Testis (tissue), 3 donors: ENCODE results near the gene LEP. TPM values are rescaled to one million over a fixed set of nuclear protein-coding genes. Genes with fewer than 3 reads are reported as not detected.
"Not testable (repeated sequence)": the region's sequence is repeated elsewhere in the genome, so short reads cannot be mapped to it uniquely, and the experiment has no call there.

Source experiments
- DNase-seq: peaks from one replicate; pipeline ENCODE4 v3.0.0-alpha.2; 2019
- H3K27ac ChIP-seq, 2 donors: fragments of 200-600 bp; sonication (generic); one replicate each; pipeline ENCODE4 v1.5.1; 2019
- H3K27me3 ChIP-seq: fragments of 200-600 bp; sonication (generic); one replicate; pipeline ENCODE4 v1.5.1; 2019
- H3K36me3 ChIP-seq: fragments of 200-600 bp; sonication (generic); one replicate; pipeline ENCODE4 v1.5.1; 2017; ENCODE audit warnings: low read depth; ENCODE audit errors: missing control alignments
- H3K4me1 ChIP-seq: fragments of 200-600 bp; sonication (generic); one replicate; pipeline ENCODE4 v1.5.1; 2019
- H3K4me3 ChIP-seq, 2 donors: fragments of 200-600 bp; sonication (generic); one replicate each; pipeline ENCODE4 v1.5.1; 2017 to 2019
- H3K9me3 ChIP-seq: fragments of 200-600 bp; sonication (generic); one replicate; pipeline ENCODE4 v1.5.1; 2017
- POLR2A ChIP-seq: fragments of 450-650 bp; IDR thresholded peaks from one replicate; pipeline ENCODE4 v1.6.1; 2017; ENCODE audit warnings: antibody characterized with exemption, mild to moderate bottlenecking, moderate library complexity
- WGBS, 2 donors: methylation state at CpG; one replicate each; pipeline ENCODE4 v1.1.5; 2018; 5-methylcytosine and 5-hydroxymethylcytosine counted together
- intact Hi-C: fragments of 100-400 bp; cut with DNase I; formaldehyde crosslinking; loops from one replicate; pipeline ENCODE4 v1.15.1; 2023; ENCODE audit warnings: low total_unique reads
- polyA plus RNA-seq: library from polyadenylated mRNA; stranded (reverse); fragments of 350-450 nt; fragmentation: Illumina TruSeq; extraction: RNeasy Lipid Tissue Mini Kit (QIAGEN cat#74804); gene quantifications from one replicate; pipeline ENCODE4 v1.2.3, GENCODE V29; 2014; ENCODE audit warnings: low read depth, low replicate concordance; ENCODE audit not compliant: insufficient read depth
- total RNA-seq, 2 donors: library from RNA; depleted of rRNA; stranded (reverse); fragments of >200 nt; gene quantifications; one replicate each; pipeline ENCODE4 v1.2.3, GENCODE V29; 2016
- TF ChIP-seq, protein P1 (sequence below), 3 experiments: fragments of 450-650 bp in 2 of 3; fragments of 200-600 bp in 1 of 3; sonication (generic) in 1 of 3; IDR thresholded peaks; one replicate each; pipeline ENCODE4 v1.5.1; 2016 to 2019; ENCODE audit warnings: antibody characterized with exemption in 3 of 3, mild to moderate bottlenecking in 2 of 3, moderate library complexity in 1 of 3

LEP gene
- total and polyA plus RNA-seq, 3 donors from 2014 or later = 0.31 to 0.55 (median 0.46) TPM

DNA sequence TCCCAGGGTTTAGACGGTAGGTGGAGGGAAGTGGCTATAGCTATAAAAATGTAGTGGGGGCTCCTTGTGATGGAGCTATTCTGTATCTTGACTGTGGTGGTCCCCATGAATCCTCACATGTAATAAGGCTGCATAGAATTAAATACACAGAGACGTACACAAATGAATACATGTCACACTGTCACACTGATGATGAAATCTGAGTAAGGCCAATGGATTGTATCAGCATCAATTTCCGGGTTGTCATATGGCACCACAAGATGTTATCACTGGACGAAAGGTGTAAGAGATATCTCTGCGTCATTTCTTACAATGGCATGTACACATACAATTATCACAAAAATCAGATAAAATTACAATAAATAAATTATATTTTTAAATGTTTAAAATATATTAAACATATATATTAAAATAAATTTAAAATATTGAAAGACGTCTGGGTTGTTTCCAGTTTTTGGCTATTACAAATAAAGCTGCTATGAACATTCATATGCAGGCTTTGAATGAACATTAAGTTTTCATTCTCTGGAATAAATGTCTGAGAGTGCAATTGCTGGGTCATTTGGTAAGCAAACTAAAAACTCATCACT lies 38.1 kb downstream of the LEP start:
- Histone ChIP-seq H3K4me3 (no peak overlapping the region), H3K27me3 (no peaks in the 10 kb centered on the region), H3K27ac (no peak overlapping the region), H3K9me3 (no peaks in the 10 kb centered on the region), H3K4me1 (no peaks in the 10 kb centered on the region), H3K36me3 (no peaks in the 10 kb centered on the region)
- DNase-seq = no peak
- 82 to 87% methylated on average over 6 of the region's 6 CpGs for WGBS, 2 donors
- no peak for TF ChIP-seq POLR2A
- TF ChIP-seq, protein P1, sequence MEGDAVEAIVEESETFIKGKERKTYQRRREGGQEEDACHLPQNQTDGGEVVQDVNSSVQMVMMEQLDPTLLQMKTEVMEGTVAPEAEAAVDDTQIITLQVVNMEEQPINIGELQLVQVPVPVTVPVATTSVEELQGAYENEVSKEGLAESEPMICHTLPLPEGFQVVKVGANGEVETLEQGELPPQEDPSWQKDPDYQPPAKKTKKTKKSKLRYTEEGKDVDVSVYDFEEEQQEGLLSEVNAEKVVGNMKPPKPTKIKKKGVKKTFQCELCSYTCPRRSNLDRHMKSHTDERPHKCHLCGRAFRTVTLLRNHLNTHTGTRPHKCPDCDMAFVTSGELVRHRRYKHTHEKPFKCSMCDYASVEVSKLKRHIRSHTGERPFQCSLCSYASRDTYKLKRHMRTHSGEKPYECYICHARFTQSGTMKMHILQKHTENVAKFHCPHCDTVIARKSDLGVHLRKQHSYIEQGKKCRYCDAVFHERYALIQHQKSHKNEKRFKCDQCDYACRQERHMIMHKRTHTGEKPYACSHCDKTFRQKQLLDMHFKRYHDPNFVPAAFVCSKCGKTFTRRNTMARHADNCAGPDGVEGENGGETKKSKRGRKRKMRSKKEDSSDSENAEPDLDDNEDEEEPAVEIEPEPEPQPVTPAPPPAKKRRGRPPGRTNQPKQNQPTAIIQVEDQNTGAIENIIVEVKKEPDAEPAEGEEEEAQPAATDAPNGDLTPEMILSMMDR (IDR thresholded peaks at IDR 0.05) = no peak
- intact Hi-C loops = no loop called here

DNA sequence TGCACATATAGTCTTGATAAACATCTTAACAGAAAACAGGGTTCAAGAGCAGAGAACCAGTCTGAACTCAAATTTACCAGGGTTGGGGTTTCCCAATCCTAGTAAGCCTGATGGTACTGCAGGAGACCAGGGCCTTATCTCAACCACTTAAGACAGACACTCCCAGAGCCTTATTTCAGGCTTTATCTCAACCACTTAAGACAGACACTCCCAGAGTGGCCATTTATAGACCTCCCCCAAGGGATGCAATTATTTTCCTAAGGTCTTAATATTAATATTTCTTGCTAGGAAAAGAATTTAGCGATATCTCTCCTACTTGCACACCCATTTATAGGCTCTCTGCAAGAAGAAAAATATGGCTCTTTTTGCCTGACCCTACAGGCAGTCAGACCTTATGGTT lies 39.4 kb downstream of the LEP start:
- H3K27ac ChIP-seq, H3K27me3 ChIP-seq, H3K36me3 ChIP-seq, H3K9me3 ChIP-seq, H3K4me1 ChIP-seq, DNase-seq, H3K4me3 ChIP-seq, intact Hi-C loops: not testable (repeated sequence)
- 82 to 94% methylated on average over 1 of the region's 1 CpG for WGBS, 2 donors

DNA sequence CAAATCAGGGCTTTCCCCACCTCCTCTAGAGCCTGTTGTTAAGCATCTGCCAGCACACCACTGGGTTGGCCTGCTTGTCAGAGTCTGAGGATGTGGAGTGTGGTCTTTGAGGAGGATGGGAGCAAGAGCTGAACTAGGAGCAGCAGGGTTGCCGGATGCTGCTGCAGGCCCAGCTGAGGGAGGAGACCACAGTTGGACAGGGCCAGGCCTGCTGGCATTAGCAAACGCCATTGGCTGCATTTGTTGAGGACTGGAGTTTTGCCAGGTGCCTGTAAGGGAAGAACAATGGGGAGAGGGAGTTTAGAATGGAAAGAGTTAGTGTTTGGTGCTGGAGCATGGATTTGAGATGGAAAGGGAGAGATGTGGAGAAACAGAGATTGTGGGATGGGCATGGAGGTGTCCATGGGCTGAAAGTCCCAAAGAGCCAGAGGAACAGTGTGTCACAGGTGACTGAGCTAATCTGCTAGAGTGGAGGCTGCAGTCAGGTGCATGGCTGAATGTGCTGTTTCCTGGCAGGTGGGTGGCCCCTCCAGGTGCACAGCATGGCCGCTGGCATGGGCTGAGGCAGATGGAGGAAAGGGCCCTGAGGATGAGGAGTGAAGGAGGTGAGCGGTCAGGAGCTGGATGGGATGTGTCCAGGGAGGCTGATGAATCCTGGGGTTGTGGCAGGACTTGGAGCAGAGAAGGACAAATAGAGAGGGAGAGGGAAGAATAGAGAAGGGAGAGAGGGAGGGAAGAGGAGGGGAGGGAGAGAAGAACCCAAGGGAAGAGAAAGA lies 40.7 kb downstream of the LEP start:
- TF ChIP-seq, protein P1 (IDR thresholded peaks at IDR 0.05) = no peak
- no peak for TF ChIP-seq POLR2A
- 83 to 96% methylated on average over 4 of the region's 4 CpGs for WGBS, 2 donors
- intact Hi-C loops = no loop called here

DNA sequence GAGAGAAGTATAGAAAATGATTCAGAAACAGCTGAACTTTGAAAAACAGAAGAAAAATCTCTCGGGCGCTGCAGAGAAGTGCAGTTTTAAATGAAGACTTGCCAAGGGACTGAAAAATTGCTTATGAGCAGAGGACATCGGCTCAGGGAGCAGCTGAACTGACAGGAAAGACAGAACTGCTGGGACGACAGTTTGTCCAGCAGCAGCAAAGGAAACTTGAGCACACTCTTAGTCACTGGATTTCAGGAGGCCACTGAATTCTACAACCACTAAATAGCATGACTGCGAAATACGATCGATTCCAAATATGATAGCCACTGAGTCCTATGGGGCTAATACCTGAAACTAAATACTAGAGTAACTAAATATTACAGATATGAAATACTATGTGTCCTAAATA lies 43.0 kb downstream of the LEP start:
- TF ChIP-seq, protein P1 (IDR thresholded peaks at IDR 0.05) = no peak
- TF ChIP-seq POLR2A = no peak
- WGBS, 2 donors = 91 to 95% methylated on average over 7 of the region's 7 CpGs
- Histone ChIP-seq H3K27ac (no peak overlapping the region), H3K4me1 (no peaks in the 10 kb centered on the region), H3K36me3 (no peaks in the 10 kb centered on the region), H3K4me3 (no peak overlapping the region), H3K27me3 (no peaks in the 10 kb centered on the region), H3K9me3 (no peaks in the 10 kb centered on the region)
- intact Hi-C loops = no loop called here
- DNase-seq = no peak

More for the DNA sequence above, 40.7 kb downstream of the LEP start:
- DNase-seq = no peak
- Histone ChIP-seq H3K36me3 (no peaks in the 10 kb centered on the region), H3K4me1 (no peaks in the 10 kb centered on the region), H3K27me3 (no peaks in the 10 kb centered on the region), H3K9me3 (no peaks in the 10 kb centered on the region), H3K27ac (no peak overlapping the region), H3K4me3 (no peak overlapping the region)

DNA sequence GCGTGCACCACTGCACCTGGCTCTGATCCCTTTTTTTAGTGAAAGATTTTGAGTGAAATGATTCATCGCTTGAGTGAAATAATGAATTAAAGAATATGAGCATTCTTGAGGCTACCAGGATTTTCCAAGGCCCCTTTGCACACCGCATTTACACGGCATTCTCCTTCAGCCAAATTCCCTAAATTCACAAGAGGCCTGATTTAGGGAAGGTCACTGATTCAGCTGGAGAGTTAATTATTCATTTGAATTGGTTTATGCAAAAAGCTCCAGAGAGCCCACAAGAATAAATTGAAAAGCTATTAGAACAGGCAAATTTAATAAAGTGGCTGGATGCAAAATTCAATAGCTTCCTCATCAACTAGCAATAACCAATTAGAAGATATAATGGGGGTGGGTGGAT lies 46.5 kb downstream of the LEP start:
- Histone ChIP-seq H3K27ac (no peak overlapping the region), H3K4me1 (no peaks in the 10 kb centered on the region), H3K9me3 (no peaks in the 10 kb centered on the region), H3K4me3 (no peak overlapping the region), H3K36me3 (no peaks in the 10 kb centered on the region), H3K27me3 (no peaks in the 10 kb centered on the region)
- no peak for DNase-seq
- TF ChIP-seq, protein P1 (IDR thresholded peaks at IDR 0.05) = no peak
- no peak for TF ChIP-seq POLR2A
- intact Hi-C loops = no loop called here
- WGBS, 2 donors = 83 to 88% methylated on average over 4 of the region's 4 CpGs

DNA sequence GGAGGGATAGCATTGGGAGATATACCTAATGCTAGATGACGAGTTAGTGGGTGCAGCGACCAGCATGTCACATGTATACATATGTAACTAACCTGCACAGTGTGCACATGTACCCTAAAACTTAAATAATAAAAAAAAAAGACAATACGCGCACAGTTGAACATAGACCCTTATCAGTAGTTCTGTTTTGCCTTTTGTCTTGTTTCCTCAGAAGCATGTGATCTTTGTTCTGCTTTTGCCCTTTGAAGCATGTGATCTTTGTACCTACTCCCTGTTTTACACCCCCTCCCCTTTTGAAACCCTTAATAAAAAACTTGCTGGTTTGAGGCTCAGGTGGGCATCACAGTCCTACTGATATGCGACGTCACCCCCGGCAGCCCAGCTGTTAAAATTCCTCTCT lies 56.9 kb downstream of the LEP start:
- H3K36me3 ChIP-seq, H3K27ac ChIP-seq, H3K27me3 ChIP-seq, H3K4me1 ChIP-seq, intact Hi-C loops, DNase-seq, H3K9me3 ChIP-seq, H3K4me3 ChIP-seq: not testable (repeated sequence)
- WGBS, 2 donors = 90 to 93% methylated on average over 7 of the region's 7 CpGs
